NCI-H1092 (cell line): Measurements from ENCODE around the gene MAP4K3.
A peak's percentile ranks its signal among the peaks of the same experiment; 100 is the strongest.

Experiments
- DNase-seq: peaks from one replicate; lab custom pipeline; 2025; lab: John Stamatoyannopoulos, UW

The MAP4K3 gene

DNA sequence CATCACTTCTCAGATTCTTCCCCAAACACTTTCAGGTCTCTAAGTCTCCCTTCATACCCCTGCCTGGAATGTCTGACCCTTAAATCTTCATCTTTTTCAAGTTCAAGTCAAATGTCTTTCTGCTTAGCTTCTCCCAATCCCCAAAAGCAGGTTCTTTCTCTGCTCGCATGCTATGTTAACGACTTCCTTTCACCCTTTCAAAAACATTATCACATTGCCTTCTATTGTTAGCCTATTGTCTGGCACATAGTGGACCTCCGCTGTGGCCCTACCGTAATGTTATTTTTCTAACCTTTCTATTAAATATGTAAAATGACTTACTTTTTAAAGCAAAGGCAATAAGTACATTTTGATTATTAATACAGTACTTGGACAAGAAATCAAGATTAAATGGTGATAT, 195.5 kb downstream of the MAP4K3 start:
- no peak for DNase-seq

DNA sequence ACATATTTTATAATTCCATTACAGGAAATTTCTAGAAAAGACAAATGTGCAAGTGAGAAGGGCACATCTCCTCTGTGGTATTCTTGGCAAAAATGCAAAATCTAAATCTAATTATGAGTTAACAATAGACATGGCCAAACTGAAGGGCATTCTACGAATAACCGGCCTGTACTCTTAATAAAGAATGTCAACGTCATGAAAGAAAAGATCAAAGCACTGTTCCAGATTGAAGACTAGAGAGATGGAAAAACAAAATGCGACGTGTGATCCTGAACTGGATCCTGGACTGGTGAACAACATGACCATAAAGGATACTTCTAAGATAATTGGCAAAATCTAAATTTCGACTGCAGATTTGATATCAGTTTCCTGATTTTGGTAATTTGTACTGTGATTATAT, 196.3 kb downstream of the MAP4K3 start:
- no peak for DNase-seq

DNA sequence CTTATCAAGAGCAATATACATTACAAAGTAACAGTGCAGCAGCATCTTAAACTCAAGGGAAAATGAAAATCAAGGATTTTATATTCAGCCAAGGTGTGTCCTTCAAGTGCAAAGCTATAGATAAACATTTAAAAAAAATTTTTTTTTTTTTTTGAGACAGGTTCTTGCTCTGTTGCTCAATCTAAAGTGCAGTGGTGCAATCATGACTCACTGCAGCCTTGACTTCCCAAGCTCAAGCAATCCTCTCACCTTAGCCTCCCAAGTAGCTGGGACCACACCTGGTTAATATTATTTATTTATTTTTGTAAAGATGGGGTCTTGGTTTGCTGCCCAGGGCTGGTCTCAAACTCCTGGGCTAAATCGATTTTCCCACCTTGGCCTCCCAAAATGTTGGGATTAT, 202.3 kb downstream of the MAP4K3 start:
- no peak for DNase-seq

DNA sequence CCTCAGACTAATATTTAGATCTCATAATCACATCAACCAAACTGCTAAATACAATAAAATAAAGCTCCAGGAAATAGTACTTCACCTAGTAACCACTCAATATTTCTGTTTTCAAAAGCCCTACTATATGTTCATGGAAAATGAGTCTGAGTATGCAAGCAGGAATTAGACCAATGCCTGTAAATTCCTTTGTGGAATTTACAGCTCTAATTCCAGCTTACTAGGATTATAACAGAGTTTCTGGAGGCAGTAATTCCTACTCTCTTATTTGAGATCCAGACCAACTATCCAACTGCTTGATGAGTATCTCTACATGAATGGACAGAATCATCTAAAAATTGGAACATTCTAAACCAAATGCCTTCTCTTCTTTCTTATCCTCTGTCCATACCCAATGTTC, 204.9 kb downstream of the MAP4K3 start:
- DNase-seq = no peak

DNA sequence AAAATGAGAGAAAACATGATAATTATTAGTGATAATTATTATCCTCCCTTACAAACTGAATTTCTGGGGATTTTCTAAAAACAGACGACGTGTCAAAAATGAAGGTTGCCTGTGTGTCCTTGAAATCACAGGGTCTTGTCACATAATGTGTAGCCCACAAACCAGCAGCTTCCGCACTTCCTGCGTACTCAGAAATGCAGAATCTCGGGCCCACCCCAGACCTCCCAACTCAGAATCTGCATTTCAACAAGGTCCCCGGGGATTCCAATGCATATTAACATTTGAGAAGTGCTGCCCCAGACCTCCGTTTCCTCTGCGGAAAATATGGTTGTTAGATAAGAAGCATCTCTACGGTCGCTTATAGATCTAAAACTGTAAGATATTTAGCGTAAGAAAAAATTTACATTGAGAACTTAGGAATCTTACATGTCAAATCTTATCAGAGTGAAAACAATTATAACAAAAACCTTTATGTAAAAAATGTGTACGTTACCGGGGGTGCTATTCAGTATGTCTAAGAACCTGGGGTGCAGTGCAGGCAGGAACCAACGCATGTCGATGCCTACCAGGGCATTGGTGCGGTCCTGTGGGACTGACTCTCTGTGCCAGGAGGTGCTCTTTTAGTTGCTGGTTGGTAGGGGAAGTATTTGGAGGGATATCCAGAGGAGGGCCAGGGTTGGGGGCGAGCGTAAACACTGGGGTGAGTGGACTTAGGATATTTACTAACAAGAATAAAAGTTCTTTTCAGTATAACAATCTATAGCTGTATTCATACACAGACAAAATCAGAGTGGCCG, 208.5 kb downstream of the MAP4K3 start:
- no peak for DNase-seq

DNA sequence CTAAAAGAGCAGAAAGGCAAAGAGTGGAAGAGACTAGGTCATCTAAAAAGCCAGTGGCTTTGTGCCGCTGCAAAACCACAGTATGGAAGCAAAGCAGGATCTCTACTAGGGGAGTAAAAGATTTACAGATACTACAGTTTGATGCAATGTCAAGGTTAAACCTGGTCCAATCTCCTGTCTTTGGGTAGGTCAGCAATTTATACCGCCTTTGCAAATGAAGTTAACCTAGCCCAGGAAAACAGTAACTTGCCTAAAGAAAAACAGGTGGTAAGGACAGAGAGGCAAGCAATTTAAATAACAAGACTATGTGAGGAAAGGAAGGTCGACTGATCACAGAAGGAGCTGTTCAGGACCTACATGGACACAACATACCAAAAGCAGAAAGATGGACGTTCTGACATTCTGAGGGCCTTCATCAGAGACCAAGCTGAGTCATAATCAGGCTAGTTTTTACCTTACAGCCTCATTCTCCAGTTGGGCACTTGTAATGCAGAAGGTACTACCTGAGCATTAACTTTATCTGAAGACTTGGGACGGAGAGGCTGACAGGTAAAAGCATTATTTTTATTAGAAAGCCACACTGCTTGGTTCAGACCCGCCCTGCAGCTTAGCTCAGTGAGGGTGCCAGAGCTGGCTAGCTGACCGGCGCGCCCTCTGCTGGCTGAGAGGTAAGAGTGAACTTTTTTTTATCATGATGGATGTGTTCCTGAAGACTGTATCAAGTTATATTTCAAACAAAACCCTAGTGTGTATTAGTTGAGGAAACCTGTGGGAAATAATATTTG, 209.3 kb downstream of the MAP4K3 start:
- peak; percentile 6 for DNase-seq

DNA sequence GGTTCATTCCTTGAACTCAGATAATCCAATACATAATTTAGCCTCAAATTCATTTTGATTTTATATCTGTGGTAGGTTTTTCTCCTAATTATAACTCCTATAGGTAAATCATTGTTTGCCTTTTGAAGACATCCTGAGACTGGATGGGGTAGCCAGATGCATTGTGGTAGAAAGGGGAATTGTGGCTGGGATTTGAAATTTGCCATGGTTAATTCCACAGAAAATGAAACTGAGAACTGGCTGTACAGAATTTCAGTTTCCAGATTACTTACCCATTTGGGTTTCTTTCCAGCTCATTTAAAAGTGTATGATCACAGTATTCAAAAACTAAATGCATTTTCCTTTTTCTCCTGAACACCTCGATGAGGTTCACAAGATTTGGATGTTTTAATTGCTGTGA, 211.5 kb downstream of the MAP4K3 start:
- no peak for DNase-seq

DNA sequence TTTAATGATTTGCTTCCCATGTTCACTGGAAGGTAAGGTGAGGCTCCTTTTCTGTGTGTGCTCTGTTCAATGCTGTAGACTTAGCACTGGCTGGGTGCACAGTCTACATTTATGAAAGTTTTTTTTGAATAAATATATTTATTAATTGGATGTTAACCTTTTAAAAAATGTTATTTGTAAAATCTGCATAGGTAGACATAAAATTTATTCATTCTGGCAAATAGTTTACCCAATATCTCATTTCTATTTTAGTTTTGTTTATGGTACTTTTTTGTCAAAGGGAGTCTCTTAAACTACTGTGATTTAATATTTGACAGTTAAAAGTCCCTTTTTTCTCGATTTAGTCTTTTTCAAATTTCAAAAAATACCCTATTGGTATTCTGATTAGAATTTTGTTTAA, 213.2 kb downstream of the MAP4K3 start:
- DNase-seq = no peak

DNA sequence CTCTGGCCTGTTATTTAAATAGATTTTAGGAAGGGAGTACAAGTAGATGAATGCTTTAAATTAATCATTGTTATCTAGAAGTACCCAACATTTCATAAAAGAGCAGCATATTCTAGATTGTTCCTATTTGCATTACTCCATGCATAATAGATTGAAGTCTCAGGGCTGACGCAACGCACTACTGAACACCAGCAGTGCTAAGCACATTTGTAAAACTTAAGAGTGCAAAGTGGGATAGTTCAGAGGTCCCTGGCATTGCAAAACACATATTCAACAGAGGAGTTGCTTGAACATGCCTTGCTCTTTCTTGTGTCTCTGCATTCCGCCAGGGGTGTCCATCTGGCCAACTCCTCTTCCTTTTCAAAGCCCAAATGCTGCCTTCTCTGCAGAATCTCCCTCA, 215.6 kb downstream of the MAP4K3 start:
- no peak for DNase-seq

DNA sequence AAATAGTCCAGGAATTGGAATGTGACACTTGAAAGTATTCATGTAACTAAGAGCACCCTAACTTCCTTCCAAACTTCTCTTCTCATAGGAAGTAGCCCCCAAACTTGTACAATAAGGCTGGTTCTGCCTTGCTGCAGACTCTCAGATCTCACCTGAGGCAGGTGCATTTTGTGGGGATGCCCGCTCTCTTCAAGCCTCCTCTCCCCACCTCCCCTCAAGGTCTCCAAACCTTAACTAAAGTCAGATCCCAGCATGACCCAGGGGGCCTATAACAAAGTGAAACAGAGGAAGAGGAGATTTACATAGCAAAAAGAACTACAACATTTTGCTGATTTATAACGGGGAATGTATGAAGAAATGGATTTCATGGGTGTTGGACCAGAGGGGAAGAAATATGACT, 216.9 kb downstream of the MAP4K3 start:
- no peak for DNase-seq

DNA sequence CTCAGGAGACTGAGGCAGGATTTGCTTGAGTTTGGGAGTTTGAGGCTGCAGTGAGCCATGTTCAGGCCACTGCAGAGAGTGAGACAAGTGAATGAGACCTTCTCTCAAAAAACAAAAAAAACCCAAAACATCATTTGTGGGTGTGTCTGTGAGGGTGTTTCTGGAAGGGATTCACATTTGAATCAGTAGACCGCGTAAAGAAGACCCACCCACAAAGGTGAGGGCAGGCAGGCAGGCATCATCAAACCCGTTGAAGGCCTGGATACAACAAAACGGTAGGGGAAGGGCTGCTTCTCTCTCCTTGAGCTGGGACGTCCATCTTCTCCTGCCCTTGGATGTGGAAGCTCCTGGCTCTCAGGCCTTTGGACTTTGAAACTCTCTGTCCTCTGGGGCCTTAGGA, 218.7 kb downstream of the MAP4K3 start:
- no peak for DNase-seq

DNA sequence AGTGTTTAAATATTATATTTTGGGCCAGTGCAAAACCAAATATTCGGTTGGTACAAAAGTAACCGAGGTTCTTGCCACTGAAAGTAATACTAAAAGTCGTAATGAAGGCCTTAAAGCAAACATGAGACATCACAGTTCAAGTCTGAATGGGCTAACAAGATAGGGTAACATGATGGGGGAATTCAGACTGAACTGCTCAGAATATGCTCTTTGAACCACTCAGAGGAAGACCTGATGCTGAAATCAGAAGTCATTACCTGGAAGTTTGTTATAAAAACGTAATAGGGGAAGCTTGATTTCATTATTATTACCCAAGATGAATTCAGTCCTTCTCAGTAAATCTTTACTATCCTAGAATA, 219.9 kb downstream of the MAP4K3 start:
- DNase-seq = no peak

DNA sequence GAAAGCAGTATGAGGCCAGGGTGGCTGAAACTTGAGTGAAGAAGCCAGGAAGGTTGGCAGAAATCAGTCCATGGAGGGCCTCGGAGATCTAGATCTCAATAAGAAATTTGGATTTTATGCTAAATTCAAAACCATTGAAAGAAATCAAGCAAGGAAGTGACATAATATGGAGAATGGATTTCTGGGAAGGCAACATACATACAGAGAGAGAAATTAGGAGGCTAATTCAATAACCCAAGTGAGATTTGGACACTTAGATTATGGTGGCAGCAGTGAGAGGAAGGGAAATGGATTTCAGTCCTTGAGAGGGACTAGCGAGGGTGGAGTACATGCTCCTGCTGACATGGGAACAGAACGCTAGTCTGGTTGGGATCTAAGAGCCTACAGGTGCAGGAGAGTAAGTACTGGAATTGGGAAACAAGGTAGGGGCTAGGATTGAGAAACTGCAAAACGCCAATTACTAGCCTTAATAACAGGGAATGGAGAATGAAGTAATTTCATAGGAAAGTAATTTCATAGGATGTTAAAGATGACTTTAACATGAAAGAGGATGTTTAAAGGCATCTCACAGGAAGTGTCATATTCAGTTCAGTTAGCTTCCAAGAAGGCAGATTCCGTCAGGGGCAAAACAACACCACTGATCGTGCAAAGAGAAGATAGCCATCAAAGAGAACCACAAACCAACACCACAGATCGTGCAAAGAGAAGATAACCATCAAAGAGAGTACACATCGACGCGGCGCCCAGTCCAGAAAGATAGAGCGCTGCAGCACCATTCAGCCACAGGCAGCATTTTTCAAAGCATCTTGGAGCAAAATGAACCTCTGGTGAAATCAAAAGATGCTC, 220.5 kb downstream of the MAP4K3 start:
- no peak for DNase-seq

DNA sequence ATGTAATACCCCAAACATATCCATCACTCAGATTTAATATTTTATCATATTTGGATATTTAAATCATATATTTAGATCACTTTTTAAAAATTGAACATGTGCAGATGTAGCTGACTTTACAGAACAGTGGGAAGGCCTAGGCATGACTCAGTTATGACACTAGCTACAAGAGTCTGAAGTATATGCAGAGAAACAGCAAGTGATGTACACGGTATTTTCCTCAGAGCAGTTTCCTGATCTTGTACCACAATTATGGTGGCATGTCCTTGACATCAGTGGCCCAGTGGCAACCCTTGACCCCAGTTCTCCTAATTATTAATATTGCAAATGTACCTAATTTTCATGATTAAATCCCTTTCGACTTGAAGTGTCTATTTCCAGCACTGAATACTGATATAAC, 221.5 kb downstream of the MAP4K3 start:
- DNase-seq = no peak

DNA sequence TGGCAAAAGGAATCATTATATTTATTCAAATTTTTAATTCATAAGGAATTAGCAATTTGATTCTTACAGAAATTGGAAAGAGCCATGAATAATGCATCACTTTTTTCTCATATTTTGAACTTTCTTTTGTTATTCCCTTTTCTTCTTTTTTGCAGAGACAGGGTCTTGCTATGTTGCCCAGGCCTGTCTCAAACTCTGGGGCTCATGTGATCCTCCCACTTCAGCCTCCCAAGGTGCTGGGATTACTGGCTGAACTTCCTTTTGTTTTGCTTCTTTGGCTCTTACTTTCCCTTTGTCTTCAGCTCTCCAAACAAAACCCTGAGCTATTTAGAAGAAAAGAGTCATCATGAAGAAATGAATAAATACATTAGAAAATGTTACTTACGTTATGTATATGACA, 224.1 kb downstream of the MAP4K3 start:
- no peak for DNase-seq

DNA sequence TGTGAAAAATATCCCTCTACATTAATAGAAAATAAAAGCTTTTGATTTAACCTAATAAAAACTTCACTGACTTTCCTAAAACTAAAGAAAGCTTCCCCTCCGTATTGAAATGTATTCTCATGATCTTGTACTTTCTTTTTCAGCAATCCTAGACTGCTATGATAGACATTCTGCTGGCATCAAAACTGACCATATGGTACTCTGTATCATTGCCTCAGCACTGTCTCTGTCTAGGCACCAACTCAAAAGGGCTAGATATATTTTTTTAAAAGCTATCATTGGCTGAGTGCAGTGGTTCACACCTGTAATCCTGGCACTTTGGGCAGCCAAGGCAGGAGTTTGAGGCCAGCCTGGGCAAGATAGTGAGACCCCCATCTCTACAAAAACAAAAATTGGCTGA, 226.2 kb downstream of the MAP4K3 start:
- DNase-seq = no peak

DNA sequence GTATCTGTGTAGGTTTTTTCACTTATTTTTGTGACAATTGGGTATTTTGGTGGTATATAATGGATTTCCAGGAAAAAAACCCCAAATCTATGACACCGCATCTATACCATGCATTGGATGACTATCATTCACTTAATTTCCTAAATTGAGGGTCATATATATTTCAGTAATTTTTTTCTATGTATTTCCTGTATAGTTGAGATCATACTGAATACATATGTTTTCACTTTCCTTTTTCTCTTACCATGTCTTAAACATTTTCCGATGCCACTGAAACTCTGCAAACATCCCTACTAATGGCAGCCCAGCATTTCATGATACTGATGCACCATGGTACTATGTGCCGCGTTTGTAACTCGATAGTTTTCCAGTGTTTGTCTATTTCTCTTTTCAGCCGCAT, 233.7 kb downstream of the MAP4K3 start:
- DNase-seq = no peak

DNA sequence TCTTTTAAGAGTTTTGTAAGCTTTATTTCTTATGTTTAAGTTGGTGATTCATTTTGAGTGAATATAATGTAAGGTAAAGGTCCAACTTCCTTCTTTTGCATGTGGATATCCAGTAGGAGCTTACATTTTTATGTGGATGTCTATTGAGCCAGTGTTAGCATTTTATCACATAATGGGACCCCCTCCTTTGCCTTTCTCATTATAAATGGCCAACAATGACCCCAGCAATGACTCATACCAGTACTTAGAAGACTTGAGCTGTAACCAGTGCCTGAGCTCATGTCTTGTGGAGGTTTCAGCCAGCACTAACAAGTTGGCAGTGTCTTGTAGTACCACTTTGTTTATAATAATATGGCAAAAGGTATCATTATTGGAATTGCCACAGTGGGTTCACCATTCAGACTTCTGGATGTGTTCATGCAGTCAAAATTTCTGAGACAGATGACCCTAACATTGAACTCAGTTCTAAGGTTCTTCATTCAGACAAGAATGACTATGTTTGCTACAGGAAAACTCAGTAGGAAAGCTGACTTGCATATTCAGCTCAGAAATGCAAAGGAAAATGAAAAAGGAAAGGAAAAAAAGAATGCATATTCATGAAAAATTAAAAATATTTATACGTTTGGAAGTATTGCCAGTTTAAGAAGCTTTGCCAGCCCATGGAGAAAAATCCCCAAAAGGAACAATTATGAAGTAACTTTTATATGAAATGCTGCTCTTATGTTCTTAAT, 234.3 kb downstream of the MAP4K3 start:
- no peak for DNase-seq
